Endodermal cell (in vitro differentiated cells): ENCODE data around the gene LRMDA. TPM values are rescaled to one million over a fixed set of nuclear protein-coding genes. Genes with fewer than 3 reads are reported as not detected.

Source experiments
- DNase-seq: peaks from one replicate; pipeline ENCODE4 v3.0.0-alpha.2; 2017
- H3K27ac ChIP-seq: 2 replicates; pipeline ENCODE4 v1.5.1; 2013; ENCODE audit warnings: mild to moderate bottlenecking, low read depth, low read length, moderate library complexity
- H3K27me3 ChIP-seq: 2 replicates; pipeline ENCODE4 v1.6.1; 2013; ENCODE audit warnings: mild to moderate bottlenecking, low read length, moderate library complexity; ENCODE audit not compliant: insufficient read depth, control insufficient read depth, poor library complexity, severe bottlenecking
- H3K36me3 ChIP-seq: 2 replicates; pipeline ENCODE4 v1.7.0; 2013; ENCODE audit warnings: mild to moderate bottlenecking, low read length, moderate library complexity; ENCODE audit not compliant: control insufficient read depth, insufficient read depth
- H3K4me1 ChIP-seq: one replicate; pipeline ENCODE4 v1.7.0; 2013; ENCODE audit warnings: low read length; ENCODE audit not compliant: control insufficient read depth, insufficient read depth
- H3K4me3 ChIP-seq: 2 replicates; pipeline ENCODE4 v1.5.1; 2013; ENCODE audit warnings: mild to moderate bottlenecking, low read length, moderate library complexity
- H3K9ac ChIP-seq: 2 replicates; pipeline ENCODE4 v1.6.1; 2013; ENCODE audit warnings: mild to moderate bottlenecking, low read length, moderate library complexity; ENCODE audit not compliant: poor library complexity, severe bottlenecking; ENCODE audit errors: extremely low read depth
- H3K9me3 ChIP-seq: 2 replicates; pipeline ENCODE4 v1.6.1; 2013; ENCODE audit warnings: mild to moderate bottlenecking, low read length, moderate library complexity; ENCODE audit not compliant: control insufficient read depth
- H3K27ac Mint-ChIP-seq: 2 replicates; pipeline ENCODE4 v1.8.0; 2020; ENCODE audit warnings: mixed read lengths
- H3K27me3 Mint-ChIP-seq: 2 replicates; pipeline ENCODE4 v1.8.0; 2021; ENCODE audit warnings: mild to moderate bottlenecking, mixed read lengths; ENCODE audit not compliant: insufficient read depth
- H3K36me3 Mint-ChIP-seq: 2 replicates; pipeline ENCODE4 v1.8.0; 2020; ENCODE audit warnings: low read depth, mixed read lengths
- H3K4me1 Mint-ChIP-seq: 2 replicates; pipeline ENCODE4 v1.8.0; 2020; ENCODE audit warnings: mixed read lengths
- H3K4me3 Mint-ChIP-seq: 2 replicates; pipeline ENCODE4 v1.8.0; 2020; ENCODE audit warnings: mild to moderate bottlenecking, moderate library complexity, mixed read lengths
- H3K9me3 Mint-ChIP-seq: 2 replicates; pipeline ENCODE4 v1.8.0; 2020; ENCODE audit warnings: mild to moderate bottlenecking, mixed read lengths
- CTCF ChIP-seq: fragments of 200-600 bp; sonication (generic); conservative IDR thresholded peaks from 2 replicates; pipeline ENCODE4 v1.5.0; 2021; ENCODE audit warnings: antibody characterized with exemption, mild to moderate bottlenecking
- WGBS, 2 experiments: methylation state at CpG; one replicate each; pipeline versions ENCODE4 v1.1.5 to v1.1.7; 2013; ENCODE audit warnings: missing lambda C conversion rate in 2 of 2, mixed read lengths in 1 of 2; ENCODE audit not compliant: insufficient coverage in 1 of 2, insufficient read length in 1 of 2; 5-methylcytosine and 5-hydroxymethylcytosine counted together
- total RNA-seq, 2 donors: library from RNA; stranded (reverse); fragmentation: NEBNext Ultra II Directional in 1 of 2; extraction: Animal tissue kit (Norgen Biotek cat#: 25700) in 1 of 2; gene quantifications; 2 replicates in 1 of 2; 3 replicates in 1 of 2; pipeline ENCODE4 v1.2.1, GENCODE V29; 2021

The LRMDA gene
- total RNA-seq, 2 donors from 2014 or later, result 1.7 to 5.1 TPM

GRCh38 chr10:76399226-76399625 lies 967.8 kb downstream of the LRMDA start:
- Histone ChIP-seq H3K4me1 (no peaks in the 10 kb centered on the region), H3K27me3 (no peaks in the 10 kb centered on the region), H3K9ac (no peak overlapping the region), H3K36me3 (no peaks in the 10 kb centered on the region), H3K27ac (no peak overlapping the region), H3K9me3 (no peaks in the 10 kb centered on the region), H3K4me3 (no peak overlapping the region)
- H3K9me3 Mint-ChIP-seq, result no peaks in the 10 kb centered on the region
- H3K4me1 Mint-ChIP-seq, result peaks cover 3% of the 10 kb centered on the region
- no peak overlapping the region for H3K27ac Mint-ChIP-seq
- no peak for DNase-seq
- no peak for TF ChIP-seq CTCF
- no peaks in the 10 kb centered on the region for H3K27me3 Mint-ChIP-seq
- H3K4me3 Mint-ChIP-seq, result no peak overlapping the region
- 92 to 93% methylated on average over 4 of the region's 4 CpGs for WGBS, 2 experiments
- no peaks in the 10 kb centered on the region for H3K36me3 Mint-ChIP-seq

GRCh38 chr10:76401006-76401405 lies 969.6 kb downstream of the LRMDA start:
- no peaks in the 10 kb centered on the region for H3K36me3 Mint-ChIP-seq
- H3K27me3 ChIP-seq, result no peaks in the 10 kb centered on the region
- H3K27ac Mint-ChIP-seq, result no peak overlapping the region
- H3K4me3 Mint-ChIP-seq, result no peak overlapping the region
- peaks cover 4% of the 10 kb centered on the region for H3K9me3 Mint-ChIP-seq
- DNase-seq, result no peak
- peaks cover 3% of the 10 kb centered on the region for H3K4me1 Mint-ChIP-seq
- no peak overlapping the region for H3K9ac ChIP-seq
- no peak overlapping the region for H3K27ac ChIP-seq
- H3K4me3 ChIP-seq, result no peak overlapping the region
- no peaks in the 10 kb centered on the region for H3K36me3 ChIP-seq
- H3K27me3 Mint-ChIP-seq, result no peaks in the 10 kb centered on the region
- 91 to 100% methylated on average over 2 to 3 of the region's 3 CpGs for WGBS, 2 experiments
- no peaks in the 10 kb centered on the region for H3K4me1 ChIP-seq
- TF ChIP-seq CTCF, result no peak
- H3K9me3 ChIP-seq, result peaks cover 7% of the 10 kb centered on the region

- no peak overlapping the region for H3K4me3 ChIP-seq
- TF ChIP-seq CTCF, result no peak
Observed at GRCh38 chr10:76403912-76404311, 972.5 kb downstream of the LRMDA start.

More at GRCh38 chr10:76403912-76404311, 972.5 kb downstream of the LRMDA start:
- H3K9ac ChIP-seq, result no peak overlapping the region
- Mint-ChIP-seq H3K4me1 (no peaks in the 10 kb centered on the region), H3K36me3 (no peaks in the 10 kb centered on the region), H3K27ac (no peak overlapping the region), H3K4me3 (no peak overlapping the region), H3K27me3 (no peaks in the 10 kb centered on the region), H3K9me3 (peaks cover 4% of the 10 kb centered on the region)
- peaks cover 7% of the 10 kb centered on the region for H3K9me3 ChIP-seq
- H3K36me3 ChIP-seq, result no peaks in the 10 kb centered on the region
- no peak overlapping the region for H3K27ac ChIP-seq
- H3K4me1 ChIP-seq, result no peaks in the 10 kb centered on the region
- WGBS, 2 experiments, result 95 to 100% methylated on average over 1 to 4 of the region's 4 CpGs
- no peak for DNase-seq
- no peaks in the 10 kb centered on the region for H3K27me3 ChIP-seq
